Left lobe of liver (tissue), 2 donors: ENCODE results near the gene AASDH. TPM values are rescaled to one million over a fixed set of nuclear protein-coding genes. Genes with fewer than 3 reads are reported as not detected.
A peak's percentile ranks its signal among the peaks of the same experiment; 100 is the strongest.

ENCODE experiments used
- ATAC-seq: fragments of 200-7000 bp; cut with Tn5 transposase; one replicate; pipeline ENCODE4 v1.9.1; 2020; ENCODE audit warnings: mild to moderate bottlenecking, moderate library complexity
- DNase-seq: peaks from one replicate; pipeline ENCODE4 v3.0.0-alpha.2; 2020; ENCODE audit warnings: low spot score
- total RNA-seq: library from RNA; stranded (reverse); gene quantifications from one replicate; pipeline ENCODE4 v1.2.1, GENCODE V29; 2021
- donor health status: DM: no; HTN: no; CAD: no; lungs with moderate emphysema.
- donor health status: DM: no; HTN: yes; CAD: no.

The AASDH gene
- total RNA-seq: 5.4 TPM

DNA sequence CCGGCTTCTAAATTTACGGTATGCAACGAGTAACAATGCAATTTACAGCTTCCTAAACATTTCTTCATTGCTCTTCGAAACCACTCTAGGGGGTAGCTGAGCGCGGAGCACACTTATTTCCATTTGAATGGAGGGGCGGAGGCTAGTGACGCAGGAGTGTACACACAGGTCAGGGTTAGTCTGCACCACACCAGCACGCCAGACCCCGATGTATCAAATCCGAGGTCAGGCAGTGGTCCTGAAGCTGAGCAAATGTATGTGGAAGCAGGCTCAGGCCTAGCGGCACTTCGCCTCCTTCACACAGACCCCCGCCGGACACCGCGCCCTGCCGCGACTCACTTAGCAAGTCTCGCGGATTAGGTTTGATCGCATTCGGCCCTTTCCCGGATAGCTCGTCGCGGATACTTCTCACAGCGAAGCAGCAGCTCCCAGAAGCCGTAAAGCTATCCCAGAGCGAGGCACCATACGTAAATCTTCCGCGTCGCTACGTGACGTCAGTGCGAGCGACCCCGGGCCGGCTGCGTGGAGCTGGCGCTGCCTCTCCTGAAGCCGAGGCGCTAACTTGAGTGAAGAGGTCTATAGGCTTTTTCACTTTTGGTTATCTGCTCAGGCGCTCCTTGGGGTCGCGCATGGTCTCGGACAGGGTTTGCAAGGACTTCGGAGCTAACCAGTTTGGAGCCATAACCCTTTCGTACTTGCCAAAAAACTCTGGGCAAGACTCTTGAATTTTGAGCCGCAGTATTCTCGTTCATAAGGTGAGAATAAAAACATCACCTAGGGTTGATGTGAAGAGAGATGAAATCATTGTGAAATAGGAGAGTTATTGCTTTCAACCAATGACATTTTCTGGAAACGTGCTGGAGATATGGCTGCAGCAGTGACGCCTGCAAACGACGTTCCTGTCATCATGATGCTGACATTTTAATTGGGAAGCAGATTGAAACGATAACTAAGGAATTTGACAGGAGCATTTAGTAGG lies at the start of gene AASDH:
AASDH (minus strand) TSS at position 469 of the 979 bp plus-strand sequence. CDS start 3,192 bp downstream, outside the sequence.
- peak; percentile 95 for DNase-seq
- peak; percentile 96 for ATAC-seq

DNA sequence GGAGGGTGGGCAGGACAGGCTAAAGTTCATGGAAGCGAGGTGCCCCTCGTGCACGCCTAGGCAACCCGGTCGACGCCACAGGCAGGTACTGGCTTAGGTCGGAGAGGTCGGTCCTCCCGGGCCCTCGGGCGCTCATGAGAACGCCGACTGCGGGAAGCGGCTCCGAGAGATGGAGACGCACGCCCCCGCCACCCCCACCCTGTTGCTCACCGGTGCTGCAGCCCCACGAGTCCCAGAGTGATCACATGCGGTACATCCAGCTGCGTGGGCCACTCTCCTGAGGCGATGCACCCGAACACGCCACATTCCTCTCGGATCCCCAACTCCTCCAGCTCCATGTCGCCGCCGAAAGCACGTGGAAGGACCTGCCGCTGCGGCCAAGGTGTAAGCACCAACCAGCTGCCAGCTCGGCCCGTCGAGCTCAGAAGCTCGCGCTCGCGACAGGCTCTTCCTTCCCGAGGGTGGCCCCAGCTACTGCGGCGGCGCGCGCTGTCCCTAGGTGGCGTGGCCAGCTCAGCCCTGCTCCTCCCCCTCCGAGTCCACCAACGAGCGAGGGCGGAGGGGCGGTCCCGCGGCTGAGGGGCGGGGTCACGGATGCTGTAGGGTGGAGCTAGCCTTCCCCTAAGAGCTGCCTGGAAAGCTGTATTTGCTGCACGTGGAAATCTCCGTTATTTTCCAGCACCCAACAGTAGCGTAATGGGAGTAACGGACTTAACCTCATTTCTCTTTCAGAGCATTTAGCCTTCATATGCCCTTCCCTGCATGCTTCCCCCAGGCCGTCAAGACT lies 48.0 kb upstream of the AASDH start, which contains the start of gene PPAT:
PPAT (minus strand) TSS at position 476 of the 787 bp plus-strand sequence; CDS start at position 338, 138 bp downstream.
- ATAC-seq (peak; percentile 89), DNase-seq (peak; percentile 98)

- ATAC-seq (peak; percentile 20), DNase-seq (no peak)
Observed at GRCh38 chr4:56434599-56435139, 47.4 kb upstream of the AASDH start.

DNA sequence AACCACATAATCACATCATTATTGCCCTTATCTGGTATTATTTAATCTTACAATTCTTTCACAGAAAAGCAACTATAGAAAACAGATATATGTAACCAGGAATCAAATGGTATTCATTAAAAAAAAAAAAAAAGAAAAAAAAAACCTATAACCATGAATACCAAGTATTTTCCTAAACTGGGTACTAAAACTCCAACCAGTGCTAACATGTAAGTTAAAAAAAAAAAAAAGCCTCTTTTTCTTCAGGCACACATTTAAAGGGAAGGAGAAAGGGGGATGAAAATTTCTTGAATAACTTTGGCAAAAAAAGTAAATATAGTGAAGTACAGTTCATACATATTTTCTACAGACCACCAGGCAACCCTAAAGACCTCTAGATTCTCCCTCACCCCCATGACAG lies 46.0 kb upstream of the AASDH start:
- ATAC-seq (no peak), DNase-seq (no peak)

- DNase-seq (no peak), ATAC-seq (no peak)
Observed at GRCh38 chr4:56430203-56430602, 42.9 kb upstream of the AASDH start.

- ATAC-seq: no peak
- no peak for DNase-seq
Observed at GRCh38 chr4:56427179-56427578, 39.9 kb upstream of the AASDH start.

GRCh38 chr4:56426273-56426672 lies 39.0 kb upstream of the AASDH start:
- DNase-seq (no peak), ATAC-seq (no peak)

- DNase-seq (no peak), ATAC-seq (no peak)
Observed at GRCh38 chr4:56425518-56425917, 38.2 kb upstream of the AASDH start.

DNA sequence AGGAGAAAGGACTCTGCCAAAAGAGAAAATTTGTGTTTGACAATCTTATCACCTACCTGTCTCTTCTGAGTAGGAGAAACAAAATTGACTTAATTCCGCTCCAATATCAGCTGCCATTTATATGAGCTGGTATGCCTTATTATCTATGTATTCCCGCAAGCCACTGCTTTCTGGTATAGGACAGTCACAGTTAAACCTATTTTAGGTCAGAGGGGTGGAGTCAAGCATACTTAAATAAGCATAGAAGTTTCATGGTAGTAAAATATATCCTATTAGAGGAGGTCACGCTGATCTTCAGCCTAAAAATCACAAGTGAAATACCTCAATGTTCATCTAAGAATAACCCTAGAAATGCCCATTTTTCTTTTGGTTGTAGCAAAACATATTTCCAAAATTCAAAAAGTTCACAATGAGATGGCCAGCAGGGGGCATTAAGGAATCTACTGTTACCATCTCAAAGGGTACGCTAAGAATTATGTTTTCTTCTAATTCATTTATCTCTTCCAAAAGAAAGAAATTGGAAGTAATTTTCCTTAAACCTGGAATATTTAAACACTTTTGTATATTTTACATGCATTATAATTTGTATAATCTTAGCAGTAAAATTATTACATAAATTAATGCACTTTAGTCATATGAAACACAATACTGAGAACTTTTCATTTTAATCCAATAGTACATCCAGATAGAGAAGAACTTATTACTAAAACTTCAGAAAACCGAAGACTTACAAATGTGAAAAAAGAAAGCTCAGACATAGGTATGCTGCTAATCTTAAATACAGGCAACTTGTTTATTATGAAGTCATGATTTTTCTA lies 37.6 kb upstream of the AASDH start:
- ATAC-seq: peak; percentile 72
- DNase-seq: no peak

GRCh38 chr4:56424176-56424575 lies 36.9 kb upstream of the AASDH start:
- ATAC-seq (no peak), DNase-seq (no peak)

- DNase-seq (no peak), ATAC-seq (no peak)
Observed at GRCh38 chr4:56417396-56417795, 30.1 kb upstream of the AASDH start.

DNA sequence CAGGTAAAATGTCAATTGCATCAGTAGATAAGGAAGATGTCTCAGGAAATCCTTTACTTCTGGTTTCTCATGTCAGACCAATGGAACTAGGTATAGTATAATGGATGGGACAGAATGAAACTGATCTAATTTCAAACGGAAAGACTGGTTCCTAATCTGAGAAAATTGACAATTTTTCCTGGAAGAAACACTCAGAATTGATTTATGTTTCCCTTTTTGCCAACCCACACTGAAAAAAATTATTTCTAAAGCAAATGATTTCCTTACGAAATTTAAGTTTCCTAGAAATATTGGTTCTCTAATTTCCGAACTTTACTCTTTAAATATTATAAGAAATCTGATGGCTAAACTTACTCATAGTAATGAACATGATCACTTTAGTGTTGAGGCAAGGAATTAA lies 29.1 kb upstream of the AASDH start:
- no peak for DNase-seq
- no peak for ATAC-seq

GRCh38 chr4:56414135-56414670 lies 26.9 kb upstream of the AASDH start:
- DNase-seq (no peak), ATAC-seq (no peak)

- DNase-seq: peak; percentile 59
- peak; percentile 96 for ATAC-seq
Observed at GRCh38 chr4:56410247-56411062, 23.2 kb upstream of the AASDH start.

GRCh38 chr4:56409511-56410090 lies 22.3 kb upstream of the AASDH start:
- ATAC-seq (no peak), DNase-seq (no peak)

GRCh38 chr4:56408978-56409377 lies 21.7 kb upstream of the AASDH start:
- DNase-seq: no peak
- ATAC-seq: no peak

- DNase-seq (no peak), ATAC-seq (peak; percentile 64)
Observed at GRCh38 chr4:56406151-56406550, 18.9 kb upstream of the AASDH start.

- DNase-seq (no peak), ATAC-seq (no peak)
Observed at GRCh38 chr4:56405016-56405415, 17.7 kb upstream of the AASDH start.

DNA sequence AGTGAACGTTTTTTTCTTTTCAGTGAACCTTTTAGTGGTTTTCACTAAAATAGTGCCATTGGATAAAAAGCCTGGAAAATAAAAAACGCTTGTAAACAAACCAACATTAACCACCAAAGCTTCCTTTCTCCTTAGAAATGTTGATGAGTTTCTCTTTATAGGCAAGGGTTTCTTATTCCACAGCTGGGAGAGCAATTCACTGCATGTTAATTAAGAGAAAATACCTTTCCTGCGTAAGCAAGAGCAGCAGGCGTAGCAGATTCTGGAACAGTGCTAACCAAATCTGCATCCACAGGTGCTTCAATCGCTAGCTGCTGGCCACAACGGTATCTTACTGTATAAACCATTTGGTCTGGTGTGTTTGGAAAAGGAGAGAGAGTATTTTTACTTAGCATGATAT lies 13.3 kb upstream of the AASDH start:
- ATAC-seq (no peak), DNase-seq (no peak)
